ENCODE results near the gene TOMM7.
A peak's percentile ranks its signal among the peaks of the same experiment; 100 is the strongest.

Gene TOMM7

GRCh38 chr7:22822486-22823141 lies at the start of gene TOMM7:
Gene TOMM7, minus strand, starts transcription at chr7:22822849. Its CDS starts 70 bp downstream, at chr7:22822779.
- DNase-seq, result peak; percentile 81

GRCh38 chr7:22872096-22872807 lies 49.6 kb upstream of the TOMM7 start:
- no peak for DNase-seq

DNA sequence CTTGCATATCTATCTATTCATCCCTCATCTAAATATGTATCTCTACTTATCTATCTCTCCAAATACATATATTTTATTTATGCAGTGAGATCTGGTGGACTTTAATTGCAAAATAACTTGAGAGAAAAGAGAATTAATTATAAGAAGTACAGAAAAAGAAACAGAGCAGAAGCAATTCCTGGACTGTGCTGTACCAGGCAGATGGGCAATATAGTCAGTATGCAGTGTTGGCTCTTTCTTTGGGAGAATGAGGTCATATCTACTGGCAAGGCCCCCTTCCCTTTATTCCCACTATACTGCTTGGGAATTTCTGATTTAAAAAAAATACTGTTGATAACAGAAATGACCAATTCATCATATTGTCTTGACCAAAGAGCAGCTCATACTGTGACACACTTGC lies 49.0 kb upstream of the TOMM7 start:
- DNase-seq, result no peak

GRCh38 chr7:22868509-22868908 lies 45.9 kb upstream of the TOMM7 start:
- DNase-seq, result no peak

DNA sequence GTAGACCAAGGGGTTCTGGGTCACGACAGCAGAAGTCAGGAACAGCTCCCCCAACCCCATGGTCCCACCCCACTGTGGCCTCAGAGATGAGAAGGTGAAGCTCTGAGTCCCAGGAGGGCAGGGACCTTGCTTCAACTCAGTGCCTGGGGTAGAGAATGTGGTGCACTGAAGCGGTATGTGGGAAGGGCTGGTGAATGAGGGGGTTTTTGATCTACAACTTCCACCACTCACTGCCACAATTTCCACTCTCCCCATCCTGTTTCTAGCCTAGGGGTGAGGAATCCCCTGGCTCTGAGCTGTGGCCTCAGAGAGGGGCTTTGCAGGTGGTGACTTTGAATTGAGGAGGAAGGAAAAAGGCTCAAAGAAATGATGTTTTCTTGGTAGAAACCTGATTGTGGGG lies 44.9 kb upstream of the TOMM7 start:
- DNase-seq, result no peak

DNA sequence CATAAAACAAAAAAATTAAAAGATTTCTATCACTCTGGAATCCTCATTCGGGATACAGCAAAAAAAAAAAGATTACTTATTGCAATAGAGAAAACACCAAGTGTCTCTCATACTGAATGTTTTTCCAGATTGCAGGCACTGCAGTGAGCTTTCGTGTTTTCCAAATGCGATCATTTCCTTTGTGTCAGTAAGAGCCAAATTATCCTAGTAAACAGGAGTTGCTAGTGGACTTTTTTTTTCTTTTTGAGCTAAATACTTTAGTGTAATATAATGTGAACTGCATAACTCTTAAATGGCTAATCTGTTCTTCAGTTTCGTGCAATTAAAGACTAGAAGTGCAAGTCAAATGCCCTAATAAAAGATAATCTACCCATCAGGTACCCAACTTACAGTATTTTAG lies 44.4 kb upstream of the TOMM7 start:
- no peak for DNase-seq

DNA sequence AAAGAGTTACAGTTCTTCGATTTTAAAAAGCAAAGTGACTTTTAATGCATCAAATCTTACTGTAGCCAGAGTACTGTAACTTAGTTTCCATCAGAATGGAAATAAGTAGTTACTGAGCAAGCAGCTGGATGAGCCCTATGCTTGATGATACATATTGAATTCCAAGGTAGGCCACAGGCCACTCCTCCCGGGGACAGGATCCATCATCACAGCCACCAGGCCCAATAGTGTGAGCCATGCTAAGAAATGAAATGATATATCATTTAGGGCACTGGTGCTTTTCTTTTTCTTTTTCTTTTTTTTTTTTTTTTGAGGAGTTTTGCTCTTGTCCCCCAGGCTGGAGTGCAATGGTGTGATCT lies 42.9 kb upstream of the TOMM7 start:
- DNase-seq, result no peak

- DNase-seq, result no peak
Observed at GRCh38 chr7:22864855-22865601, 42.4 kb upstream of the TOMM7 start.

DNA sequence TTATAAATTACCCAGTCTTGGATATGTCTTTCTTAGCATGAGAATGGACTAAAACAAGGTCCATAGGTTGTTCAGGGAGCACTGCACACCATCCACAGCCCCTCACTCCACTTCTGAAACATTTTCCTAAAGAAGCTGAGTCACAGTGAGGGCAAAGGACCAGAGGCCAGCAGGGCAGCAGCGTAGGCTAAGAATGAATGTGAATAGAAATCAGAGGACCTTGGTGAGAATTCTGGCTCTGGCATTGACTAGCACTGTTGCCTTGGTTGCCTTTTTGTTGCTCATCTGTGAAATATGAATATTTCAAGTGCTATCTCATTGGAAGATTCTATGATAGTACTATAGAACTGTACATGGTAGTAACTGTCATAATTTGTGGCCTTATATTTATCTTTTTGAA lies 41.7 kb upstream of the TOMM7 start:
- no peak for DNase-seq

DNA sequence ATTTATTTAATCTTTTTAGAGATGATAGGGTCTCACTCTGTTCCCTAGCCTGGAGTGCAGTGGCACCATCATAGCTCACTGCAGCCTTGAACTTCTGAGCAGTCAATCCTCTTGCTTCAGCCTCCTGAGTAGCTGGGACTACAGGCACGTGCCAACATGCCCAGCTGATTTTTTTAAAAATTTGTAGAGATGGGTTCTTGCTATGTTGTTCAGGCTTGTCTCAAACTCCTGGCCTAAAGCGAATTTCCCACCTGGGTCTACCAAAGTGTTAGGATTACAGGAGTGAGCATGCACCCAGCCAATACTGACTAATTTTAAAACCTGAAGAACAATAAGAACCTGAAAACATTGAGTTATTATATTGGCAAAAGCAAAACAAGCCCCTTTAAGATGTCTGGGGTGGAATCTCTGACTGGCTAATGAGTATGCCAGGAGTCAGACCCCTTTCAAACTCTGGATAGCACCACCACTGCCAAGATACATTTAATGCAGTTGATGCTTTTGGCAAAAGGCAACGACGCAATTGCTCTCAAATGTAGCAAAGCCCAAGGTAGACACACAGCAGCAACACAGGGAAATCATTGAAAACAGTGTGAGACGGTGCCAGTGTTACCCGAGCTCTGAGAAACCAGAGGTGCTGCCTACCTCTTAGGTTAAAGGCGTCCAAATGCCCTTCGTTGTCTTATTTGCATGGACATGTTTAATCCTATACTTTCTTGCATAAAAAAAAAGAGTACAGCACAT lies 40.7 kb upstream of the TOMM7 start:
- no peak for DNase-seq

GRCh38 chr7:22861576-22861975 lies 38.9 kb upstream of the TOMM7 start:
- no peak for DNase-seq

- DNase-seq, result no peak
Observed at GRCh38 chr7:22860784-22861482, 38.3 kb upstream of the TOMM7 start.

DNA sequence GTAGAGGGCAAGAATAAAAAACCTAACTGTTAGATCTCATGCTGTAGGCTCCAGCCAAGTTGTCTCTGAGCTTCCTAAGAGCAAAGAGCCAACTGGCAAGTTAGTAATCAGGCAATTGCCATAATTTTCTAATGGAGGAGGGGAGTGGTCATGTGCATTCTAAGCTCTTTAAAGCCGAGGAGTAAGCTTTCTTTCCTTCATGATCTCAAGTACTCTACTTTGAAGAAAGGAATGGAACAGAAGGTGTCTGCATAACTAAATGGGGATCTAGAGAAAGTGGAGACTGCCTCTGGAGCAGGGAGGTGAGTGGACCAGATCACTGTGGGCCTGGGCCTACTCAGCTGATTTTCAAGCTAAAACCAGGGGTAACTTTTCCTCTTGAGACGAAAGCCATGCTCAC lies 37.7 kb upstream of the TOMM7 start:
- DNase-seq, result no peak

DNA sequence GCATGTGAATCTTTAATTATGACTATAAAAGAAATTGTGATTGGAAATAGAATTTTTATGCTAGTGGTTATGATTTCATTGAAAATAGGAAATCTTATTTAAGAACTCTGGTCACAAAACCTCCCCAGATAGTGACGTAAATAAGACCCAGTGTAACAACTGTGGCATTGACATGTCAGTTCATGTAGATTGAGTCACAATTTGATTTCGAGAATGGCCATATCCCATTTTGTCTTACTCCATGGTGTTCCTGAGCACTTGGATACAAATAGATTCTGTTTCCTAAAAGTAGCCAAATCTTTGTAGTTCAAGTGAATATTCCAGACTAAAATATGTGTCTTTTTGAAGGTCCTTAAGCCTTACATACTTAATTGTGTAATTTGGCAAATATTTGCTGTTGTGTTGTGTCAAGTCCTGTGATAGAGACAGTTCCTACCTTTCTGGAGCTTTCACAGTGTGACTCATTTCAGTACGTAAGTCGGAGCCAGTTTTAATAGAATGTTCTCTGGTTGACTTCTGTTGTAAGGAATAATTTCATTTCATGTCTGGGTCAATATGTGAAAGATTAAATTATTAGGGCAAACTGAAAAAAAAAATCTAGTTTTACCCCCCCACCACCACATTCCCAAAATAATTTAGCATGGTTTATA lies 37.1 kb upstream of the TOMM7 start:
- no peak for DNase-seq

DNA sequence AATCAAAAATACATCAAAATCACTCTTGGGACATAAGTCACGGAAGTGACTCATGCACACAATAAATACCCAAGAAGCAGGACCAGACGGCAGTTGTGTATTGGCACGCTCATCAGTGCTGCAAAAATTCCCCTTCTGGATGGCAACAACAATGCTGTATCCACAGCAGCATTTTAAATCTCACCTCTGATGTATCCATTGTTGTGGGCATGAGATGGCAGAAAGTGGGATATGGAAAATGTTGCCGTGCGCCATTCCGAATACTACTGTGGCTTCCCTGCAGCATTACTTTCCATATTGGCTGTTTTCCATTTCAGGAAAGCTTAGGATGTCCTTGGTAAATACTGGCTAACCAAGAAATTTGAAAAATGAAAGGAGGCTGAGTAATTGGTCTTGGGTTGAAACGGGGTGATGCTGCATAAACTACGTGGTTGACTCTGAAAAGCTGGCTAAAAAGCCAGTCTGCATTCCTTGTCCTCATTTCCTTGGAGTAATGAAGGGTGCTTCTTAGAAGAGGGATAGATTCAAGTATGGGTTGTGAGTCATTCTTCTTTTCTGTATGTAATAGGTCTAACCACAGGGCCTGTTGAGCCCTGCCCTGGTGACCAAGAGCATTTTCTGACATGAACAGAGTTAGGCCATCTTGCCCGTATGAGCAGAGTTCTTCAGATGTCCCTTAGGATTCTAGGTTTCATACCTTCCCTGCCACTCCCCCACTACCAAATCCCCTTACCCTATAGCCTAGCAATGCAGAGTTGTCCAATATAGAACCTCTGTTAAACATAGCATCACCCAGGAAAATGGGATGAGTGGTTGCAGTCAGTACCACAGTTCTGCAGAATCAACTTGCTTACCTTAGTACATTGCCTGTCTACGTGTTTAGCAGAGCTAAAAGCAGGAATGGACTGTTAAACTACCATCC lies 36.3 kb upstream of the TOMM7 start:
- no peak for DNase-seq

GRCh38 chr7:22858274-22858639 lies 35.6 kb upstream of the TOMM7 start:
- DNase-seq, result no peak

DNA sequence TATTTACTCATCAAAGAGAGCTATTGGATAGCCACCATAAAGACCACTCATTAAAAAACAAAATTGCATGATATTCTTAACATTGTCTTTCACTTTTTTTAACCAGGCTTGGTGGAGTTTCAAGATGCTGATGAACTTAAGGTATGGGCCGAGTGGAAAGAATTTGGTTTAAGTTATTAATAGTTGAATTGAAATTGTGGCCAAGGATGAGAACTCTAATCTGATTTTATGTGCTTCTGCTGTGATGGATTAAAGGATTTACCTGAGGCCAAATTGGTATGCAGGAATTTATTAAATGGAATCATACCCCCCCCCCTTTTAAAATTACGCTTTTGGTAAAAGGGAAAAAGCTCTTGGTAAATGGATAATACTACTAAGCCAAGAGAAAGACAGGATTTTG lies 33.8 kb upstream of the TOMM7 start:
- DNase-seq, result no peak

GRCh38 chr7:22855049-22855392 lies 32.4 kb upstream of the TOMM7 start:
- DNase-seq, result no peak

DNA sequence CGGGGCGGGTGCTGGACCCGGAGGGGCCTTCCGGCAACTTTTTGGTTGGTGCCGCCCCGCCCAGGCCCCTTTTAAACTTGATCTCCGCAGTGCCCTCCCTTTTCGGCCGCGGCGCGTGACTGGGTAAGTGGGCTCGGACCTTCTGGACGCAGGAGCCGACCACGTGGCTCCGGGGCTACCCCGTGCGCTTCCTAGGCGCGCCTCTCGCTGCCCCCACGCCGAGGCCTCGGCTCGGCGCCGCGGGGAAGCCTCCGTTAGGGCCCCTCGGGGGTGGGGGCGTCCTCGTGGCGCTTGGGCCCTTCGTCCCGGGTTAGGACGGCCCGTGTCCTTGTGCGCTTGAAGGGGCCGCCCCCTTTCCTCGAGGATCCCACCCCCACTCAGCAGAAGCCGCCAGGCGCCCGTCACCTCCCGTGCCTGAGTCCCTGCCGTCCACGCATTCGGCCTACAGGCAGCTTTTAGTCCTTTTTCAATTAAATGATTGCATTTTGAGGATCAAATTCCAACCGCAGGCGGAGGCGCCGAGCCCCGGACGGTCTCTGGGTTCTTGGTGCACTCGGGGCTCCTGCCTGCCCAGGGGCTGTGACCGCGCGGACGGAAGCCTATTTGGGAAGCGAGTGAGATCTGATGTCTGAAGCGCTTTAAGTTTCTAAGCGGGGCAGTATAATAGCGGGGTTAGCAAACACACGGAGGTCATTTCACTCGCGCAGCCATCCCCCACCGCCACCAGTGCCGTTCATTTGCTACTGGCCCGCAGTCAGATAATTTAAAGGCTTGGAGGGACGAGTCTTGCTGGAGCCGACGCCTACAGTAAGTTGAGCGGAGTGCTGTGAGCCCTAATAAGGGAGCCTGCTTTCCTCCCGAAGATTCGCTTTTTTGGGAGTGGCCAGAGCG lies 31.8 kb upstream of the TOMM7 start:
- no peak for DNase-seq

GRCh38 chr7:22853674-22854157 lies 31.1 kb upstream of the TOMM7 start:
- DNase-seq, result peak; percentile 84
